ENCODE results near the gene SERPINB1.
A peak's percentile ranks its signal among the peaks of the same experiment; 100 is the strongest.

The SERPINB1 gene

DNA sequence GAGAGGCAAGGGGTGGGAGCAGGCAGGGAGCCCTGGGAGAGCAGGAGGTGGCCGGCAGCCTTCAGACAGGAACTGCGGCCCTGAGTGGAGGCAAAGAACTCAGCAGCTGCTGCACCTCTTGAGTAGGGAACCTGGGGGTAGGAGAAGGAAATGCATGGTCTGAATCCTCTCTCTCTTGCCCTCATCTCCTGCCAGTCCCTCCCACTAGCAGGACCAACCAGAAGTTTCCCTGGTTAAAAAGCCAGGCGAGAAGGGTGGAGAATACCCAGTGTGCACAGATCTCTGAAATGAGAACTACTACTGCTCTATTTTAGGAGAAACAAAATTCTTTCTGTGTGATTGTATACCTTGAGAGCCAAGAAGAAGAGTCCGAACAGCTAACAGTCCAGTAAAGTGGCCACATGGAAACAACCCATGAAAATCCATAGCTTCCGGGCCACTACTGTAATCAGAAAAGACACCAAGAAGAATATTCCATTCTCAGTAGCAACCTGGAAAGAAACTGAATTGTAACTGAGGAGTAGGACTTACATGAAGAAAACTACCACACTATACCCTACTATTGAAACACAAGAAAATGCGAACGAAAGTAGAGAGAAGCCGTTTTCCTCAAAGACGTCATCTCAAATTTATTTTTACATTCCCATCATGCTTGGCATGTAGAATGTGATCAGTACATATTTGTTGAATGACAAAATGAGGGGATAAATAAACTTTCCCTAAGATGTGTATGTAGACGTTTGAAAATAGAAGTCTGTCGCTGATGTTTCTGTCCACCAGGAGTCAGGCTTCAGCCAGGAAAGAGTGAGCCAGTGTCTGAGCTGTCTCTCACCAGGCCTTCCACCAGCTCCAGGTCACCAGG, 50.8 kb downstream of the SERPINB1 start:
- peak; percentile 88 to 91 for DNase-seq

DNA sequence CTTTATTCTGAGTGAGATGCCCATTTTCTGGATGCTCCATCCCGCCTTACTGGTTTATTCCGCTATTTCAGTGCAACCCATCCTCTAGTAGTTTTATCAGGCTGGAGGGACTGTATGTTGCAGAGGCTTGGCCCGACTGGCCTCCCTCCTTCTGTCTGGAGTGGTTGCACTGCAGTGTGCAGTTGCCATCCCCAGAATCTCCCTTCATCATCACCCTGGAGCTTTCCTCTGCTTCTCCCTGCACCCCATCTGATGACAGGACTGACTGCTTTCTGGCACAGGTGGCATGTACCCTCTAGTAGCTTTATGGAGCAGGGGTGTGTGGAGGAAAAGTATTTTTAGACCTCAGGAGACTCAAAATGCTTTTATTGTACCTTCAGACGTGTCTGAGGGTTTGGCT, 55.4 kb downstream of the SERPINB1 start:
- DNase-seq: no peak

- no peak for DNase-seq
Observed at GRCh38 chr6:2784930-2785329, 56.7 kb downstream of the SERPINB1 start.

- no peak for DNase-seq
Observed at GRCh38 chr6:2784061-2784460, 57.6 kb downstream of the SERPINB1 start.

DNA sequence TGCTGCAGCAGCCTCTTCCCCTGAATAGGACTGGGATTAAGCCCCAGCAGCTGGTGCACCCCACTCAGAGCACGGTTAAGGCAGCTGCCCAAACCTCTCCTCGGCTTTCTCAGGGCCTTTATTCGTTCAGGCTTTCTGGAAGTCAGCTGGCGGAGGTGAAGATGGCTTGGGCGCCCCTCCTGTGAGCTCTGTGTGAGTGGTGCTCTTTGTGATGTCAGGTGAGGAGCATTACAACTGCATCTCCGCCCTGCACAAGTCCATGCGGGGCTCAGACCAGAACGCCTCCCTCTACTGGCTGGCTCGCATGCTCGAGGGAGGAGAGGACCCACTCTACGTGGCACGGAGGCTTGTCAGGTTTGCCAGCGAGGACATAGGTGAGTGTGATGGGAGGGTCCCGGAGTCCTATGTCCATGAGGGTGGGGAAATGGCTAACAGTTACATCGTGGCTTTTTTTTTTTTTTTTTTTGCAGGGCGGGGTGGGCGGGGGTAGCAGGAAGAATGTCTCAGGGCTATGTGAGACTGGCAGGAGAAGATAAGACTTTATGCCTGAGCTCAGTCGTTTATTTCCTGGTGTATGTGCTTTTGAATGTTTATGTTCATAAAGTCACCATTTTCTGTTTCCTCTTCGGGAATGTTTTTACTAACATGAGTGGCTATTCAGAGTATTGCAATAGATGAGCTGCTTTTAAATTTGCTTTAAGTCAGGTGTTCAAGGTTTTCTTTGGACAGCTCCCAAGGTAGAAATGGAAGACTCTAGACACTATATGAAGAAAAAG, 58.3 kb downstream of the SERPINB1 start:
- peak in 1 of 2 experiments; percentile 11 for DNase-seq

- no peak for DNase-seq
Observed at GRCh38 chr6:2782825-2783187, 58.9 kb downstream of the SERPINB1 start.

- no peak for DNase-seq
Observed at GRCh38 chr6:2782356-2782708, 59.3 kb downstream of the SERPINB1 start.

All from Kasumi-1 (cell line).